A673 (cell line): Measurements from ENCODE around the gene CYLD. TPM values are rescaled to one million over a fixed set of nuclear protein-coding genes. Genes with fewer than 3 reads are reported as not detected.

Source experiments
- Bru-seq: library from RNA; stranded (reverse); fragments of 400-500 nt; gene quantifications from one replicate; lab custom pipeline; 2021; lab: Mats Ljungman, UMichigan
- BruChase-seq, 2 experiments: library from RNA; stranded (reverse); fragments of 400-500 nt; gene quantifications; one replicate each; lab custom pipeline; 2021; lab: Mats Ljungman, UMichigan
- BruUV-seq: library from RNA; stranded (reverse); fragments of 400-500 nt; replicated peaks from 2 replicates; lab custom pipeline; 2021; lab: Mats Ljungman, UMichigan
- CTCF ChIA-PET: fragments of 300-600 bp; sonication (Branson Sonifier 250); formaldehyde crosslinking; loops from one replicate; lab custom pipeline; 2022; ENCODE audit warnings: antibody characterized with exemption; lab: Charles Lee
- POLR2A ChIA-PET: fragments of 300-600 bp; sonication (Branson Sonifier 250); formaldehyde crosslinking; loops from one replicate; lab custom pipeline; 2022; ENCODE audit warnings: antibody characterized with exemption; ENCODE audit not compliant: low non-redundant PET; lab: Charles Lee
- DNase-seq: peaks from one replicate; pipeline ENCODE4 v3.0.0-alpha.2; 2015; ENCODE audit warnings: low spot score
- H3K27ac ChIP-seq: fragments of 200-600 bp; sonication (generic); 2 replicates; pipeline ENCODE4 v1.5.1; 2016; ENCODE audit warnings: mixed run types, low read depth, mild to moderate bottlenecking, mixed read lengths, antibody characterized with exemption, low read length; ENCODE audit not compliant: poor library complexity, severe bottlenecking
- H3K27me3 ChIP-seq: fragments of 200-600 bp; sonication (generic); replicated peaks from 2 replicates; pipeline ENCODE4 v1.6.1; 2017; ENCODE audit warnings: mixed run types, low read depth, mild to moderate bottlenecking, mixed read lengths, antibody characterized with exemption, low read length; ENCODE audit not compliant: insufficient read depth, poor library complexity
- H3K36me3 ChIP-seq: fragments of 200-600 bp; sonication (generic); 2 replicates; pipeline ENCODE4 v1.6.1; 2016; ENCODE audit warnings: mixed run types, mild to moderate bottlenecking, mixed read lengths, antibody characterized with exemption, low read length; ENCODE audit not compliant: insufficient read depth, poor library complexity, severe bottlenecking
- H3K4me1 ChIP-seq: fragments of 200-600 bp; sonication (generic); 2 replicates; pipeline ENCODE4 v1.6.1; 2017; ENCODE audit warnings: mixed run types, mild to moderate bottlenecking, mixed read lengths, antibody characterized with exemption, low read length; ENCODE audit not compliant: insufficient read depth, poor library complexity, severe bottlenecking
- H3K4me3 ChIP-seq: fragments of 200-600 bp; sonication (generic); 2 replicates; pipeline ENCODE4 v1.5.1; 2016; ENCODE audit warnings: low read depth, mixed run types, mild to moderate bottlenecking, mixed read lengths, low read length; ENCODE audit not compliant: poor library complexity, severe bottlenecking
- H3K9me3 ChIP-seq: fragments of 200-600 bp; sonication (generic); 2 replicates; pipeline ENCODE4 v1.6.1; 2016; ENCODE audit warnings: mixed run types, low read depth, mild to moderate bottlenecking, mixed read lengths, antibody characterized with exemption, low read length; ENCODE audit not compliant: poor library complexity, severe bottlenecking
- CTCF ChIP-seq: fragments of 300-800, 200-600 bp; sonication (generic); conservative IDR thresholded peaks from 2 replicates; pipeline ENCODE4 v1.5.1; 2017; ENCODE audit warnings: low read depth, mild to moderate bottlenecking, antibody characterized with exemption, low read length, moderate library complexity, mixed read lengths
- EZH2 ChIP-seq: fragments of 200-600 bp; sonication (generic); IDR thresholded peaks from 2 replicates; pipeline ENCODE4 v1.6.1; 2017; ENCODE audit warnings: borderline replicate concordance, low read depth, mild to moderate bottlenecking, mixed read lengths, antibody characterized with exemption, low read length; ENCODE audit not compliant: poor library complexity, severe bottlenecking
- intact Hi-C: fragments of 100-400 bp; cut with micrococcal nuclease; formaldehyde crosslinking; loops from one replicate; pipeline ENCODE4 v1.10.0; 2022; ENCODE audit not compliant: unreplicated experiment
- long read RNA-seq: library from polyadenylated mRNA; stranded (forward); transcript quantifications from one replicate; pipeline ENCODE4 v2.0.0, GENCODE V29; 2022
- total RNA-seq: library from RNA; stranded (reverse); gene quantifications from 2 replicates; pipeline ENCODE4 v1.2.3, GENCODE V29; 2021

Gene CYLD
- total RNA-seq (6.3 and 9.5 TPM in 2 replicates), Bru-seq, nascent RNA (percentile 49 among the genes with signal in this experiment), BruChase-seq, experiment 1, labeled RNA remaining after a 2-hour chase (percentile 49 among the genes with signal in this experiment), BruChase-seq, experiment 2, labeled RNA remaining after a 6-hour chase (percentile 47 among the genes with signal in this experiment)
- long read RNA-seq, transcript CYLD-214 (18 exons, 3,513 nt): major isoform, 10 of 19 reads
- long read RNA-seq, partial matches to known transcripts: 3 of 19 reads
- long read RNA-seq, other reads (novel, unspliced or antisense): 3 of 19 reads

- ChIA-PET CTCF (no interaction called here), POLR2A (no interaction called here)
- no peaks in the 10 kb centered on the region for H3K36me3 ChIP-seq
- peak within 1 kb of the TSS; percentile 65 for H3K4me3 ChIP-seq
- DNase-seq: peak; percentile 100
- intact Hi-C loops: no loop called here
- no peak within 1 kb of the TSS for H3K27ac ChIP-seq
- peaks cover 12% of the 10 kb centered on the region for H3K27me3 ChIP-seq
- H3K9me3 ChIP-seq: no peaks in the 10 kb centered on the region
- no peaks in the 10 kb centered on the region for H3K4me1 ChIP-seq
- TF ChIP-seq EZH2: no peak
- TF ChIP-seq CTCF: no peak
- BruUV-seq: no TSS peak
These were observed at the start of gene CYLD for GRCh38 chr16:50741781-50742575. CYLD (plus strand) TSS chr16:50742086; CDS start chr16:50749699, 7,613 bp downstream.

- H3K4me1 ChIP-seq: no peaks in the 10 kb centered on the region
- no peak for TF ChIP-seq CTCF
- TF ChIP-seq EZH2: no peak
- H3K27me3 ChIP-seq: peaks cover 36% of the 10 kb centered on the region
- intact Hi-C loops: no loop called here
- BruUV-seq: no TSS peak
- H3K4me3 ChIP-seq: no peak overlapping the region
- POLR2A ChIA-PET: no interaction called here
- H3K9me3 ChIP-seq: no peaks in the 10 kb centered on the region
- no peaks in the 10 kb centered on the region for H3K36me3 ChIP-seq
- DNase-seq: no peak
- no peak overlapping the region for H3K27ac ChIP-seq
- CTCF ChIA-PET: no interaction called here
These were observed 49.3 kb upstream of the CYLD start for GRCh38 chr16:50692644-50692998.

GRCh38 chr16:50692999-50693781 lies 48.7 kb upstream of the CYLD start, which contains the start of gene NOD2:
NOD2 (plus strand) TSS chr16:50693606; CDS start chr16:50699496, 5,890 bp downstream.
- H3K9me3 ChIP-seq: no peaks in the 10 kb centered on the region
- no TSS peak for BruUV-seq
- ChIA-PET POLR2A (no interaction called here), CTCF (no interaction called here)
- DNase-seq: no peak
- H3K27me3 ChIP-seq: peaks cover 36% of the 10 kb centered on the region
- intact Hi-C loops: no loop called here
- no peak for TF ChIP-seq CTCF
- no peaks in the 10 kb centered on the region for H3K4me1 ChIP-seq
- H3K4me3 ChIP-seq: peak within 1 kb of the TSS; percentile 32
- H3K36me3 ChIP-seq: no peaks in the 10 kb centered on the region
- no peak within 1 kb of the TSS for H3K27ac ChIP-seq
